DND-41 (cell line): Measurements from ENCODE around the gene SLC35D3.
A peak's percentile ranks its signal among the peaks of the same experiment; 100 is the strongest.

ENCODE experiments used
- ATAC-seq: fragments of 200-7000 bp; cut with Tn5 transposase; 3 replicates; pipeline ENCODE4 v1.9.1; 2021; ENCODE audit warnings: low read depth; ENCODE audit not compliant: insufficient read depth
- DNase-seq: peaks from one replicate; pipeline ENCODE4 v3.0.0-alpha.2; 2020
- H2AFZ ChIP-seq: 2 replicates; pipeline ENCODE4 v1.6.0; 2012; ENCODE audit warnings: low read depth, low read length
- H3K27ac ChIP-seq: 2 replicates; pipeline ENCODE4 v1.5.1; 2012; ENCODE audit warnings: low read length, inconsistent platforms
- H3K27me3 ChIP-seq: fragments of 200-600 bp; sonication (generic); 2 replicates; pipeline ENCODE4 v1.6.0; 2012; ENCODE audit warnings: low read length, mild to moderate bottlenecking, inconsistent platforms; ENCODE audit not compliant: insufficient read depth, poor library complexity
- H3K36me3 ChIP-seq: 2 replicates; pipeline ENCODE4 v1.5.1; 2012; ENCODE audit warnings: low read length, inconsistent platforms; ENCODE audit not compliant: insufficient read depth
- H3K4me1 ChIP-seq: 2 replicates; pipeline ENCODE4 v1.5.1; 2012; ENCODE audit warnings: mild to moderate bottlenecking, low read length; ENCODE audit not compliant: insufficient read depth
- H3K4me2 ChIP-seq: 2 replicates; pipeline ENCODE4 v1.6.0; 2012; ENCODE audit warnings: mild to moderate bottlenecking, moderate library complexity, low read length, inconsistent platforms; ENCODE audit not compliant: insufficient read depth
- H3K4me3 ChIP-seq, 2 experiments: fragments of 200-600 bp in 1 of 2; shearing (Covaris generic) in 1 of 2; 2 replicates each; pipeline ENCODE4 v1.5.1; 2012 to 2016; ENCODE audit warnings: inconsistent platforms in 2 of 2, low read length in 2 of 2, mild to moderate bottlenecking in 2 of 2, low read depth in 1 of 2, moderate library complexity in 1 of 2
- H3K79me2 ChIP-seq: 2 replicates; pipeline ENCODE4 v1.6.0; 2012; ENCODE audit warnings: low read length, inconsistent platforms; ENCODE audit not compliant: insufficient read depth
- H3K9ac ChIP-seq: 2 replicates; pipeline ENCODE4 v1.6.0; 2012; ENCODE audit warnings: low read depth, mild to moderate bottlenecking, inconsistent platforms, low read length, moderate library complexity
- H3K9me3 ChIP-seq: 2 replicates; pipeline ENCODE4 v1.5.1; 2012; ENCODE audit warnings: low read length, moderate library complexity, mild to moderate bottlenecking, inconsistent platforms; ENCODE audit not compliant: insufficient read depth, severe bottlenecking
- H4K20me1 ChIP-seq: 2 replicates; pipeline ENCODE4 v1.6.0; 2012; ENCODE audit warnings: low read length; ENCODE audit not compliant: insufficient read depth
- CTCF ChIP-seq: IDR thresholded peaks from 2 replicates; pipeline ENCODE4 v1.5.1; 2012; ENCODE audit warnings: borderline replicate concordance, low read length, moderate library complexity, mild to moderate bottlenecking; ENCODE audit not compliant: poor library complexity, severe bottlenecking; ENCODE audit errors: extremely low read depth
- EZH2 ChIP-seq: IDR thresholded peaks from 3 replicates; pipeline ENCODE4 v1.6.1; 2012; ENCODE audit warnings: borderline replicate concordance, low read depth, mild to moderate bottlenecking, moderate library complexity, low read length, inconsistent platforms; ENCODE audit not compliant: severe bottlenecking

SLC35D3 gene

GRCh38 chr6:136964398-136964797 is 42.3 kb downstream of the SLC35D3 start:
- no peaks in the 10 kb centered on the region for H3K79me2 ChIP-seq

GRCh38 chr6:136967876-136968752 is 46.0 kb downstream of the SLC35D3 start:
- DNase-seq (peak; percentile 51), ATAC-seq (peak; percentile 89)
- Histone ChIP-seq H3K4me2 (no peak overlapping the region), H3K79me2 (no peaks in the 10 kb centered on the region), H3K27me3 (peaks cover 14% of the 10 kb centered on the region), H3K9ac (no peak overlapping the region), H4K20me1 (no peaks in the 10 kb centered on the region), H3K9me3 (no peaks in the 10 kb centered on the region), H2AFZ (no peak overlapping the region), H3K4me1 (no peaks in the 10 kb centered on the region), H3K4me3 (no peak overlapping the region), H3K27ac (no peak overlapping the region), H3K36me3 (no peaks in the 10 kb centered on the region)
- TF ChIP-seq CTCF (peak; percentile 62), EZH2 (no peak)

More at GRCh38 chr6:136964398-136964797, 42.3 kb downstream of the SLC35D3 start:
- H3K4me2 ChIP-seq: no peak overlapping the region
- no peaks in the 10 kb centered on the region for H3K36me3 ChIP-seq
- no peaks in the 10 kb centered on the region for H4K20me1 ChIP-seq
- no peak for TF ChIP-seq EZH2
- no peak for TF ChIP-seq CTCF
- H3K27ac ChIP-seq: no peak overlapping the region
- H3K4me1 ChIP-seq: no peaks in the 10 kb centered on the region
- H3K27me3 ChIP-seq: peaks cover 9% of the 10 kb centered on the region
- no peaks in the 10 kb centered on the region for H3K9me3 ChIP-seq
- no peak overlapping the region for H3K4me3 ChIP-seq
- ATAC-seq (no peak), DNase-seq (no peak)
- no peak overlapping the region for H2AFZ ChIP-seq
- H3K9ac ChIP-seq: no peak overlapping the region

- H3K9ac ChIP-seq: no peak overlapping the region
- H4K20me1 ChIP-seq: no peaks in the 10 kb centered on the region
- no peaks in the 10 kb centered on the region for H3K4me1 ChIP-seq
- H3K4me2 ChIP-seq: no peak overlapping the region
- no peak overlapping the region for H2AFZ ChIP-seq
- H3K27me3 ChIP-seq: peaks cover 14% of the 10 kb centered on the region
- H3K27ac ChIP-seq: no peak overlapping the region
- H3K79me2 ChIP-seq: no peaks in the 10 kb centered on the region
- ATAC-seq: no peak
- no peak for TF ChIP-seq CTCF
- no peak for TF ChIP-seq EZH2
- H3K9me3 ChIP-seq: no peaks in the 10 kb centered on the region
- no peak for DNase-seq
- no peak overlapping the region for H3K4me3 ChIP-seq
- no peaks in the 10 kb centered on the region for H3K36me3 ChIP-seq
These were observed 46.7 kb downstream of the SLC35D3 start for GRCh38 chr6:136968837-136969236.
